Large intestine (tissue), 3 donors: ENCODE data around the gene PLXNA4. TPM values are rescaled to one million over a fixed set of nuclear protein-coding genes. Genes with fewer than 3 reads are reported as not detected.

Source experiments
- DNase-seq, 2 donors: peaks; one replicate each; pipeline versions ENCODE4 v3.0.0 to v3.0.0-alpha.2; 2013
- H3K27ac ChIP-seq: one replicate; pipeline ENCODE4 v1.5.1; 2013; ENCODE audit warnings: low read length
- H3K27me3 ChIP-seq: 2 replicates; pipeline ENCODE4 v1.6.1; 2013; ENCODE audit warnings: low read length; ENCODE audit not compliant: control insufficient read depth, insufficient read depth
- H3K36me3 ChIP-seq: 2 replicates; pipeline ENCODE4 v1.6.1; 2013; ENCODE audit warnings: low read length; ENCODE audit not compliant: control insufficient read depth, insufficient read depth
- H3K4me1 ChIP-seq: one replicate; pipeline ENCODE4 v1.6.1; 2013; ENCODE audit warnings: low read length; ENCODE audit not compliant: control insufficient read depth, insufficient read depth
- H3K4me3 ChIP-seq: one replicate; pipeline ENCODE4 v1.5.1; 2013; ENCODE audit warnings: low read length
- H3K9me3 ChIP-seq: one replicate; pipeline ENCODE4 v1.6.1; 2013; ENCODE audit warnings: mild to moderate bottlenecking, low read depth, low read length, moderate library complexity; ENCODE audit not compliant: control insufficient read depth
- WGBS: methylation state at CpG from one replicate; pipeline ENCODE4 v1.1.5; 2013; ENCODE audit warnings: low lambda C conversion rate; ENCODE audit not compliant: insufficient coverage; 5-methylcytosine and 5-hydroxymethylcytosine counted together
- polyA plus RNA-seq: library from polyadenylated mRNA; unstranded; fragments of 120-200 nt; gene quantifications from one replicate; pipeline ENCODE4 v1.2.1, GENCODE V29; 2013

The PLXNA4 gene
- polyA plus RNA-seq, 1 donor: 3.2 TPM

DNA sequence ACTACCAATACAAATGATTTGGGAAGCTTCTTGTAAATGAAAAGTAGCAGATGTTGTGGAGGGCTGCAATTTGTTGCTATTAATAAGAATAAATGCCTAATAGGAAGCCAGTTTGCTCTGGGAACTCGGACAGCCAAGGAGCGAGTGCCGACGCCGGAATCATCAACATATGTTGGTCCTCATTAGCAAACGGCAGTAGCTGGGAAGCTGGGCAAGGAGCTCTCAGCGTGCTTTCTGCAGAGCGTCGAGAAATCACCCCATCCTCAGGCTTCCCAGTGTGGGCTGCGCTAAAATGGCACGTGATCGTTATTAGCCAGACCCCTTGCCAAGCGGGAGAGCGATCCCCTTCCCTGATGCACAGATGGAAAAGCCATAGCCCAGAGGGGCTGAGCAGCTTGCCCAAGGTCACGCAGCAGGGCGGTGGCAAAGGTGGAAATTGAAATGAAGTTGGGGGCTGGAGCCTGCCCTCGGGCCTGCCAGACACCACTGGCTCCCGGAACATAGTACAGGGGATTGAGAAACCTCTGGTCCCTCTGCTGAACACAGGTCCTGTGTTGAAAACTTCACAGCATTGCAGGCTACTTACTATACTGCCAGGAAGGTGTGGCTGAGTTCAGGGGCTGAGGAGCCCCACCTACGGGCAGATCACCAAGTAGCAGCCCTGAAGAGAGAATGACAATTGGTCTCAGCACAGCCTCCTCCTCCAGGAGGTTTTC is 326.9 kb downstream of the PLXNA4 start:
- Histone ChIP-seq H3K27ac (no peak overlapping the region), H3K4me1 (peaks cover 14% of the 10 kb centered on the region), H3K9me3 (no peaks in the 10 kb centered on the region), H3K36me3 (no peaks in the 10 kb centered on the region), H3K27me3 (no peaks in the 10 kb centered on the region), H3K4me3 (no peak overlapping the region)
- peak; percentile 20 to 21 for DNase-seq
- WGBS: no CpG with 5 or more reads among the region's 19 CpGs

DNA sequence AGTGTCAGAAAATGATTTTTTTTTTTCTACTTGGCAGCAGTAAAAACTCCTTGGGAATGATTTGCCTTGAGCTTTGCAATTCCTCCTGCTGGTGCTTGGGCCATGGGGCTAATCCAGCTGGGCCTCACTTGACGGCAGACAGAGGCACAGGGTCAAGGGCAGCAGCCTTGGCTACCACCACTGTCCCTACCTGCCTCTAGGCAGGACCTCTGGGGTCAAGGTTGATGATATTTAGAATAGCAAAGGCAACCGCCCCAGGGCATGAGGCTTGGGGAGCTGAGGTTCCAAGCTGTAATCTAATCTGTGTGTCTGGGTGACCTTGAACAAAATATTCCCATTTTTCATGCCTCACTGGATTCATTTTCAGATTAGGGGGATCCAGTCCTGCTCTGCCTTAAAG is 327.4 kb downstream of the PLXNA4 start:
- WGBS: no CpG with 5 or more reads among the region's 2 CpGs
- no peak for DNase-seq

DNA sequence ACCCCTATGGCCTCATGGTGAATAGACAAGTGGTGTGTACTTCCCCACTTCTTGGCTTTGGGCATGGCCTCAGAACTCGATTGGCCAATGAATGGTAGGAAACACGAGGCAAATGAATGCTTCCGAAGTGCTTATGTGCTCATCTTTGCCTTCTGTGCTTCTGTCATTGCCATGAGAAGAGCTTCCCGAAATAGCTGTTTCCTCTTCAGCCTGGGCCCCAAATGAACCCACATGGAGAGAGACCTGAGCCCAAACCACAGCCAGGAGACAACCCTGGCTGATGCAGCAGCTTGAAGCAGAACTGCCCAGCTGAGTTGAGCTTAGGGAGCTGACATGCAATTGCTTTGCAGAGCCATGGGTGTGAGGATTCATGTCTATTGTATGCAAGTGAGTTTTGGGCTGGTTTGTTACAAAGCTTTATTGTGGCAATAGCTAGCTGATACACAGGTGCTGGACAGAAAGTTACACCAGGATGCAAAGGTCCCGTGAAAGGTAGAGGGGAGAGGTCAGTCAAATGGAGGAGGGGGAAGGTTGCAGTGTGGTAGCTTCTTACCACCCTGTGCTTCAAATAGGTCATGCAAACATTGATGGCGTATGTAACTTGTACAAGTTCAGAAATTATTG is 328.2 kb downstream of the PLXNA4 start:
- Histone ChIP-seq H3K9me3 (no peaks in the 10 kb centered on the region), H3K36me3 (no peaks in the 10 kb centered on the region), H3K4me3 (no peak overlapping the region), H3K27ac (no peak overlapping the region), H3K27me3 (no peaks in the 10 kb centered on the region), H3K4me1 (peaks cover 14% of the 10 kb centered on the region)
- no peak for DNase-seq
- no CpG with 5 or more reads among the region's 6 CpGs for WGBS

More for the DNA sequence above, 327.4 kb downstream of the PLXNA4 start:
- no peak overlapping the region for H3K4me3 ChIP-seq
- H3K27ac ChIP-seq: no peak overlapping the region
- H3K4me1 ChIP-seq: peaks cover 14% of the 10 kb centered on the region
- H3K9me3 ChIP-seq: no peaks in the 10 kb centered on the region
- no peaks in the 10 kb centered on the region for H3K27me3 ChIP-seq
- H3K36me3 ChIP-seq: no peaks in the 10 kb centered on the region

DNA sequence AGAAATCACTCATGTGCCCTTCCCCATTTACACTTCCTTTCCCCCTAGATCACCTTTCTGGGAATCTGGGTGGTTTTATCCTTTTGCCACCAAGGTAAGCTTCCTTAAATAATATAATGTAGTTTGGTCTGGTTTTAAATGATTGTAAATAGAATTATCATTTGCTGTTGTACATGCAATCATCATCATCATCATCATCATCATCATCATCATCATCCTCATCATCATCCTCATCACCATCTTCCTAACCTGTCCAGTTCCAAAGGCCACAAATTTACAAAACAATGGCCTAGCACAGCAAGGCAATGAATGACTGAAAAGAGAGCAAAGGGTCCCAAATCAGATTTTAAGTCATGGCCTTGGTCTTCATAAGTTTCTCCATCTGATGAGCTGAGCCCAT is 329.7 kb downstream of the PLXNA4 start:
- Histone ChIP-seq H3K27ac (no peak overlapping the region), H3K4me1 (peaks cover 14% of the 10 kb centered on the region), H3K4me3 (no peak overlapping the region), H3K36me3 (no peaks in the 10 kb centered on the region), H3K9me3 (no peaks in the 10 kb centered on the region), H3K27me3 (peaks cover 2% of the 10 kb centered on the region)
- no peak for DNase-seq

DNA sequence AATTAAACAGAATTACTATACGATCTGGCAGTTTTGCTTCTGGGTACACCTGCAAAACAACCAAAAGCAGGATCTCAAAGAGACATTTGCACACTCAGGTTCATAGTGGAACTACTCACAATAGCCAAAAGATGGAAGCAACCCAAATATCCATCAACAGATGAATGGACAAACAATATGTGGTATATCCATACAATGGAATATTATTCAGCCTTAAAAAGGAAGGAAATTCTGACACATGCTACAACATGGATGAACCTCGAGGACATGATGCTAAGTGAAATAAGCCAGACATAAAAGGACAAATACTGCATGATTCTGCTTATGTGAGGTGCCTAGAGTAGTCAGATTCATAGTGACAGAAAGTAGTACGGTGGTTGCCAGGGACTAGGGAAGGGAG is 330.7 kb downstream of the PLXNA4 start:
- Histone ChIP-seq H3K27ac (no peak overlapping the region), H3K4me1 (peaks cover 7% of the 10 kb centered on the region), H3K4me3 (no peak overlapping the region), H3K9me3 (no peaks in the 10 kb centered on the region), H3K27me3 (peaks cover 2% of the 10 kb centered on the region), H3K36me3 (no peaks in the 10 kb centered on the region)
- no peak for DNase-seq
- WGBS: 88% methylated on average over 2 of the region's 3 CpGs

DNA sequence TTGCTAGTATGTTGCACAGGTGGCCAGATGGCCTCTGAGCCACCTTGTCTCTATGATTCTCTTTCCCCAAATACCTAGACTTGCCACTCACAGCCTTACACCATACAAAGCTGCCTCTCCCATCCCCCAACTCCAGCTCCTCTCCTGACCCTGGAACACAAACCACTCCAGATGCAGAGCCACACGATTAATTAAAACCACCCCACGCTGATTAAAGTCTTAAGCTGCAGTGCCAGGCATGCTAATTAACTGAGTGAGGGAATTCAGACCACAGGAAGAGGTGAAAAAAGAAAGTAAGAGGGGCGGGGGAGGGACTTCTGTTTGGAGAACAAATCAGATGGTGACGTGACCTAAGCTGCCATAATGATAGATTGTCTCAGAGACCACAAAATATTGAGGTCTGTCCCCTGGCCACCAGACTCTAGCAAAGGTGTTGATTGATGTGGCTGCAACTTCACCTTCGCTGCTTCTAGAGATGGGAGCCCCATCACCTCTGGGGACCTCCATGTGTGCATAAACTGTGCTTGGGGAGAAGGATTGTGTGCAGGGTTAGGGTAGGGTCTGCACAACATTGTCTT is 331.3 kb downstream of the PLXNA4 start:
- Histone ChIP-seq H3K27ac (no peak overlapping the region), H3K4me1 (peaks cover 2% of the 10 kb centered on the region), H3K27me3 (peaks cover 2% of the 10 kb centered on the region), H3K36me3 (no peaks in the 10 kb centered on the region), H3K4me3 (no peak overlapping the region), H3K9me3 (no peaks in the 10 kb centered on the region)
- 80% methylated on average over 1 of the region's 5 CpGs for WGBS
- no peak for DNase-seq

DNA sequence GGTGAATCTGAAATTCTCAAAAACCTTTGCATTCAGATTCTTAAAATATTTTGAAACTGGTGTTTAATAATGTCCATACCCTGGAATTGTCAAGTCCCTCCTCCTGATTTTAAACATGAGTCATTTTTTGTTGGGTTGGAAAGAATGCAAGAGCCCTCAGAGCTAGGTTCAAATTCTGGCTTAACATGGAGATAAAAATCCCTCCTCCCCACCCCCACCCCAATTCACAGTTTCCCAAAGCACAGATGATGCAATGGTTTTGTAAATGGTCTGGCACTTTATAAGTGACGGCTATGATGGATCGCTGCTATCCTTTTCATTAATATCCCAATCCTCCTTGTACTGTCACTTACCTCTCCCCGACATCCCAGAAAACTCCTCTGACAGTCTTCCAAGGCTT is 332.8 kb downstream of the PLXNA4 start:
- H3K27me3 ChIP-seq: peaks cover 2% of the 10 kb centered on the region
- H3K4me1 ChIP-seq: no peaks in the 10 kb centered on the region
- H3K27ac ChIP-seq: no peak overlapping the region
- H3K4me3 ChIP-seq: no peak overlapping the region
- H3K36me3 ChIP-seq: no peaks in the 10 kb centered on the region
- 71% methylated on average over 1 of the region's 3 CpGs for WGBS
- H3K9me3 ChIP-seq: no peaks in the 10 kb centered on the region
- DNase-seq: no peak

DNA sequence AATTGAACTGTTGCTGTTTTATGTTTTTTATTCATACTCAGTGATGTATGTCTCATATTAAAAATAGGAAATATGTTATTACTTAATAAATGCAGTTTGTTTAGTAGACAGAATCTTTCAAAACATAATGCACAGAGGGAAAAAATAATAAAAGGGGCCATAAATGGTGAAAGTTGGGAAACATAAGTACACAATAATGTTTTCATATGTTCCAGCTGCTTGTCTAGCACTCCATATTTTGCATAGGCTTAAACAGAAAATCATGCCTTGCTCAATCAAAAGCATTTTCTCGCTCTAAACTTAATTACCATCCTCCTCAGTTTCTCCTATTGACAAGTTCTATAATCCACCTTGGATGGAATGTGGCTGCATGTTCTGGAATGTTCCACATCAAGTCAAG is 333.2 kb downstream of the PLXNA4 start:
- WGBS: no CpG with 5 or more reads among the region's 1 CpG
- no peak overlapping the region for H3K27ac ChIP-seq
- DNase-seq: no peak

DNA sequence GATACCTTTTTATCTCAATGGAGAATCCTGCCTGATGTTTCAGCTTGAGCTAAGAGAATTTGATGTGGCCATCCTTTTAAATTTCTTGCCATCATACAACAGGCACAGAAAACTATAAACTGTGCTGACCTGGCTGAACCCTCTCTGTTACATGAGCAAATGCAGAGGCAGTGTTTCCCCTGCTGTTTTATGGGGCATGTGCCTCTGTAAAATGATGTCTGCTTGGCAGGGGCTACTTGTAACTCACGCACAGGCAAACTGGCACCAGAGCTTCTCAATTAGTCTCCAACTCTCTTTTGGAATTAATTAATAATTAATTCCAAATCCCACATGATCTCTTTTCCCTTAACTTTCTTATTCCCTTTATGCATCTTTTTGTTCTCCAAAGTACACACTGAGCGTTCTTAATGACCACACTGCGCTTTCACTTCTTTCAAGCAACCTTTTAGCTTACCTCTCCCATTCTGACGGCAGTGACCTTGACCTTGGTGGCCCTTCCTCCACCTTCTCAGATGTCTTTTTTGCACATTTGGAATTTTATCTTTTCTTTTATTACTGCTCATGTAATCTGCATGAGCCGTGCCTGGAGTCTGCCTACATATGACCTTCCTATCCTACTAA is 334.0 kb downstream of the PLXNA4 start:
- H3K27me3 ChIP-seq: peaks cover 2% of the 10 kb centered on the region
- whole genome bisulfite sequencing: 40% methylated on average over 4 of the region's 5 CpGs
- no peaks in the 10 kb centered on the region for H3K4me1 ChIP-seq
- H3K27ac ChIP-seq: no peak overlapping the region
- no peak for DNase-seq
- H3K9me3 ChIP-seq: no peaks in the 10 kb centered on the region
- no peak overlapping the region for H3K4me3 ChIP-seq
- no peaks in the 10 kb centered on the region for H3K36me3 ChIP-seq

More for the DNA sequence above, 333.2 kb downstream of the PLXNA4 start:
- H3K4me3 ChIP-seq: no peak overlapping the region
- peaks cover 2% of the 10 kb centered on the region for H3K27me3 ChIP-seq
- no peaks in the 10 kb centered on the region for H3K9me3 ChIP-seq
- H3K4me1 ChIP-seq: no peaks in the 10 kb centered on the region
- H3K36me3 ChIP-seq: no peaks in the 10 kb centered on the region

DNA sequence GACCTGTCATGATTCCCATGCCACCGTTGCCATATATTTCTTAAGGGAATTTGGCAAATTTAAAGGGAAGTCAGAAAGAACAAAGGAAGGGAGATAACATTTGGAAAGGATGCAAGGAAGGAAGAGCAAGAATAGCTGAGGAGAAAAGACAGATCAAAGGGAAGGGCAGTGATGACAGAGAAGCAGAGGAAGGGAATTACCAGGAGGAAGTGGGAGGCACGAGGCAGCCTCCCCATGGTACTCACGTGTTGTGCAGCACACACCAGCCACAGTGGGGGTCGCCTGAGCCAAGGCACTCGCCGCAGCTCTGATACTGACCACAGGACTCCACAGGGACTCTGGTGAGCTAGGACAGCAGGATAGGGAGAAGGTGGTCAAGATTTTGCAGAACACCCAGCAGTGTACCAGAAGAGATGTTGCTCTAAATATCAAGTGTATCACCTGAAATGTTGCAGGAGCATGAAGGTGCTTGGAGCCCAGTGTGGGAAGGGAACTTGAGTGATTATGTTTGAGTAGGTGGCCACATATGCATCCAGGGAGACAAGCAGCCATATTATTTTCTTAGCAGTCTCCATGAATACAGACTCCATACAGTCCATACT is 335.3 kb downstream of the PLXNA4 start:
- no peak overlapping the region for H3K4me3 ChIP-seq
- WGBS: 50% methylated on average over 1 of the region's 6 CpGs
- H3K27me3 ChIP-seq: peaks cover 2% of the 10 kb centered on the region
- no peak for DNase-seq
- no peaks in the 10 kb centered on the region for H3K9me3 ChIP-seq
- no peak overlapping the region for H3K27ac ChIP-seq
- no peaks in the 10 kb centered on the region for H3K4me1 ChIP-seq
- H3K36me3 ChIP-seq: no peaks in the 10 kb centered on the region
